Measurements from ENCODE around the gene ZNF254. TPM values are rescaled to one million over a fixed set of nuclear protein-coding genes. Genes with fewer than 3 reads are reported as not detected.

ZNF254 gene
- polyA plus RNA-seq, 1 of the 3 experiments (the other 2 are of a cell fraction), result 3.1 TPM

DNA sequence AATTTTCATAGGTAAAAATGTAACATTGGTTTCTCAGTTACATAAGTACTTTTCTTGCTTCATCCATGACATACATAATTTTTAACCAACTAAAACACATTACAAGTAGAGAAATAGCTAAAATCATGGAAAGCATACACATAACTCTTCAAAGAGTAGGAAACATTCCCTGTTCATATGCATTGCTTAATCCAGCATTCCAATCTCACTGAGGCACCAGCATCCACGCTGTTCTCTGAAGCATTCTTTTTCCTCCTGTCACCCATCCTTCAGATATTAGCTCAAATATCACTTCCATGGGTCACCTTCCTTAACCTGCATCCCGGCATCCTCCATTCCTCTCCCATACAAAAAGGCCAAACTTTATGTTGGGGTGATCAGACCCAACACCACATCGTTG is 79.1 kb downstream of the ZNF254 start:
- Histone ChIP-seq H3K27me3 (ENCODE audit: insufficient read depth) (no peaks in the 10 kb centered on the region), H3K36me3 (replicated peaks in 1 of 2; ENCODE audit: control insufficient read depth in 1 of 2, insufficient read depth in 2 of 2, low read length in 1 of 2) (peaks cover 0 to 5% of the 10 kb centered on the region in 2 experiments), H3K9me2 (no peaks in the 10 kb centered on the region), H2AFZ (ENCODE audit: low read depth) (no peak overlapping the region), H3K9ac (no peak overlapping the region), H4K20me1 (ENCODE audit: insufficient read depth) (no peaks in the 10 kb centered on the region), H3K4me1 (ENCODE audit: control insufficient read depth in 1 of 2, insufficient read depth in 2 of 2, low read depth in 1 of 2, low read length in 1 of 2) (no peaks in the 10 kb centered on the region), H3K4me2 (no peak overlapping the region), H3F3A (replicated peaks; ENCODE audit: insufficient read depth) (no peaks in the 10 kb centered on the region), H3K79me2 (ENCODE audit: insufficient read depth) (no peaks in the 10 kb centered on the region), H3K27ac (ENCODE audit: low read depth in 2 of 2, low read length in 1 of 2) (no peak overlapping the region), H3K9me3 (no peaks in the 10 kb centered on the region), H3K4me3 (ENCODE audit: low read depth in 2 of 2, low read length in 1 of 2) (no peak overlapping the region)
- no peak for TF ChIP-seq TAF1 (IDR thresholded peaks at IDR 0.05; ENCODE audit: borderline replicate concordance, low read depth, low read length)
- no peak for TF ChIP-seq EP300 (IDR thresholded peaks at IDR 0.05; ENCODE audit: borderline replicate concordance in 1 of 2, low read depth in 1 of 2, low read length in 1 of 2)
- no peak for TF ChIP-seq TEAD4 (IDR thresholded peaks at IDR 0.05; ENCODE audit: borderline replicate concordance, insufficient read depth)
- TF ChIP-seq GATA2 (CRISPR knock-in tag; IDR thresholded peaks at IDR 0.05), result no peak
- WGBS (ENCODE audit: low lambda C conversion rate), result 58% methylated on average over 3 of the region's 3 CpGs
- ChIA-PET CTCF (no interaction called here), POLR2A (no interaction called here)
- DNase-seq, result no peak

GRCh38 chr19:24173882-24174281 is 86.9 kb downstream of the ZNF254 start:
- Histone ChIP-seq H3K27ac (ENCODE audit: low read depth in 2 of 2, low read length in 1 of 2) (no peak overlapping the region), H3K79me2 (ENCODE audit: insufficient read depth) (no peaks in the 10 kb centered on the region), H3K4me2 (no peak overlapping the region), H3F3A (replicated peaks; ENCODE audit: insufficient read depth) (no peaks in the 10 kb centered on the region), H3K9me3 (no peaks in the 10 kb centered on the region), H3K36me3 (replicated peaks in 1 of 2; ENCODE audit: control insufficient read depth in 1 of 2, insufficient read depth in 2 of 2, low read length in 1 of 2) (no peaks in the 10 kb centered on the region), H3K4me3 (ENCODE audit: low read depth in 2 of 2, low read length in 1 of 2) (no peak overlapping the region), H3K4me1 (ENCODE audit: control insufficient read depth in 1 of 2, insufficient read depth in 2 of 2, low read depth in 1 of 2, low read length in 1 of 2) (no peaks in the 10 kb centered on the region), H2AFZ (ENCODE audit: low read depth) (no peak overlapping the region), H3K9me2 (no peaks in the 10 kb centered on the region), H4K20me1 (ENCODE audit: insufficient read depth) (no peaks in the 10 kb centered on the region), H3K27me3 (ENCODE audit: insufficient read depth) (no peaks in the 10 kb centered on the region), H3K9ac (no peak overlapping the region)
- POLR2A ChIA-PET, result no interaction called here
- TF ChIP-seq USF2 (IDR thresholded peaks at IDR 0.05; ENCODE audit: borderline replicate concordance, low read depth, low read length) (no peak), NFIC (IDR thresholded peaks at IDR 0.05; ENCODE audit: borderline replicate concordance) (no peak), MAX (IDR thresholded peaks at IDR 0.05; ENCODE audit: low read depth) (no peak), RAD21 (IDR thresholded peaks at IDR 0.05; ENCODE audit: low read length) (no peak), RCOR1 (IDR thresholded peaks at IDR 0.05; ENCODE audit: low read length) (no peak), GATA2 (CRISPR knock-in tag; IDR thresholded peaks at IDR 0.05) (no peak), YY1 (IDR thresholded peaks at IDR 0.05; ENCODE audit: low read depth) (no peak)
- CTCF ChIA-PET, result no interaction called here
- no peak for DNase-seq
- WGBS (ENCODE audit: low lambda C conversion rate), result 45% methylated on average over 1 of the region's 2 CpGs

GRCh38 chr19:24177686-24178085 is 90.7 kb downstream of the ZNF254 start:
- no peak for DNase-seq
- ChIA-PET POLR2A (no interaction called here), CTCF (no interaction called here)
- Histone ChIP-seq H3K9ac (no peak overlapping the region), H3K27ac (ENCODE audit: low read depth in 2 of 2, low read length in 1 of 2) (no peak overlapping the region), H3K4me1 (ENCODE audit: control insufficient read depth in 1 of 2, insufficient read depth in 2 of 2, low read depth in 1 of 2, low read length in 1 of 2) (no peaks in the 10 kb centered on the region), H3K79me2 (ENCODE audit: insufficient read depth) (no peaks in the 10 kb centered on the region), H3K4me3 (ENCODE audit: low read depth in 2 of 2, low read length in 1 of 2) (no peak overlapping the region), H3K36me3 (replicated peaks in 1 of 2; ENCODE audit: control insufficient read depth in 1 of 2, insufficient read depth in 2 of 2, low read length in 1 of 2) (no peaks in the 10 kb centered on the region), H3K4me2 (no peak overlapping the region), H4K20me1 (ENCODE audit: insufficient read depth) (no peaks in the 10 kb centered on the region), H2AFZ (ENCODE audit: low read depth) (no peak overlapping the region), H3K9me3 (no peaks in the 10 kb centered on the region), H3F3A (replicated peaks; ENCODE audit: insufficient read depth) (no peaks in the 10 kb centered on the region), H3K9me2 (no peaks in the 10 kb centered on the region), H3K27me3 (ENCODE audit: insufficient read depth) (no peaks in the 10 kb centered on the region)
- TF ChIP-seq NFIC (IDR thresholded peaks at IDR 0.05; ENCODE audit: borderline replicate concordance) (no peak), JUND (IDR thresholded peaks at IDR 0.05) (no peak), RXRA (IDR thresholded peaks at IDR 0.05; ENCODE audit: borderline replicate concordance, low read depth) (no peak), ELF1 (IDR thresholded peaks at IDR 0.05) (no peak), CHD2 (IDR thresholded peaks at IDR 0.05; ENCODE audit: low read length, partially characterized antibody) (no peak)
- TF ChIP-seq, protein P1, sequence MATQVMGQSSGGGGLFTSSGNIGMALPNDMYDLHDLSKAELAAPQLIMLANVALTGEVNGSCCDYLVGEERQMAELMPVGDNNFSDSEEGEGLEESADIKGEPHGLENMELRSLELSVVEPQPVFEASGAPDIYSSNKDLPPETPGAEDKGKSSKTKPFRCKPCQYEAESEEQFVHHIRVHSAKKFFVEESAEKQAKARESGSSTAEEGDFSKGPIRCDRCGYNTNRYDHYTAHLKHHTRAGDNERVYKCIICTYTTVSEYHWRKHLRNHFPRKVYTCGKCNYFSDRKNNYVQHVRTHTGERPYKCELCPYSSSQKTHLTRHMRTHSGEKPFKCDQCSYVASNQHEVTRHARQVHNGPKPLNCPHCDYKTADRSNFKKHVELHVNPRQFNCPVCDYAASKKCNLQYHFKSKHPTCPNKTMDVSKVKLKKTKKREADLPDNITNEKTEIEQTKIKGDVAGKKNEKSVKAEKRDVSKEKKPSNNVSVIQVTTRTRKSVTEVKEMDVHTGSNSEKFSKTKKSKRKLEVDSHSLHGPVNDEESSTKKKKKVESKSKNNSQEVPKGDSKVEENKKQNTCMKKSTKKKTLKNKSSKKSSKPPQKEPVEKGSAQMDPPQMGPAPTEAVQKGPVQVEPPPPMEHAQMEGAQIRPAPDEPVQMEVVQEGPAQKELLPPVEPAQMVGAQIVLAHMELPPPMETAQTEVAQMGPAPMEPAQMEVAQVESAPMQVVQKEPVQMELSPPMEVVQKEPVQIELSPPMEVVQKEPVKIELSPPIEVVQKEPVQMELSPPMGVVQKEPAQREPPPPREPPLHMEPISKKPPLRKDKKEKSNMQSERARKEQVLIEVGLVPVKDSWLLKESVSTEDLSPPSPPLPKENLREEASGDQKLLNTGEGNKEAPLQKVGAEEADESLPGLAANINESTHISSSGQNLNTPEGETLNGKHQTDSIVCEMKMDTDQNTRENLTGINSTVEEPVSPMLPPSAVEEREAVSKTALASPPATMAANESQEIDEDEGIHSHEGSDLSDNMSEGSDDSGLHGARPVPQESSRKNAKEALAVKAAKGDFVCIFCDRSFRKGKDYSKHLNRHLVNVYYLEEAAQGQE (IDR thresholded peaks at IDR 0.05; ENCODE audit: low read depth, low read length), result no peak
- WGBS (ENCODE audit: low lambda C conversion rate), result 66% methylated on average over 17 of the region's 18 CpGs

Data from SK-N-SH (cell line).